Measurements from ENCODE around the gene KRTAP10-5. TPM values are rescaled to one million over a fixed set of nuclear protein-coding genes. Genes with fewer than 3 reads are reported as not detected.

Gene KRTAP10-5
- total RNA-seq, 1 experiment from 2014 or later = not detected

DNA sequence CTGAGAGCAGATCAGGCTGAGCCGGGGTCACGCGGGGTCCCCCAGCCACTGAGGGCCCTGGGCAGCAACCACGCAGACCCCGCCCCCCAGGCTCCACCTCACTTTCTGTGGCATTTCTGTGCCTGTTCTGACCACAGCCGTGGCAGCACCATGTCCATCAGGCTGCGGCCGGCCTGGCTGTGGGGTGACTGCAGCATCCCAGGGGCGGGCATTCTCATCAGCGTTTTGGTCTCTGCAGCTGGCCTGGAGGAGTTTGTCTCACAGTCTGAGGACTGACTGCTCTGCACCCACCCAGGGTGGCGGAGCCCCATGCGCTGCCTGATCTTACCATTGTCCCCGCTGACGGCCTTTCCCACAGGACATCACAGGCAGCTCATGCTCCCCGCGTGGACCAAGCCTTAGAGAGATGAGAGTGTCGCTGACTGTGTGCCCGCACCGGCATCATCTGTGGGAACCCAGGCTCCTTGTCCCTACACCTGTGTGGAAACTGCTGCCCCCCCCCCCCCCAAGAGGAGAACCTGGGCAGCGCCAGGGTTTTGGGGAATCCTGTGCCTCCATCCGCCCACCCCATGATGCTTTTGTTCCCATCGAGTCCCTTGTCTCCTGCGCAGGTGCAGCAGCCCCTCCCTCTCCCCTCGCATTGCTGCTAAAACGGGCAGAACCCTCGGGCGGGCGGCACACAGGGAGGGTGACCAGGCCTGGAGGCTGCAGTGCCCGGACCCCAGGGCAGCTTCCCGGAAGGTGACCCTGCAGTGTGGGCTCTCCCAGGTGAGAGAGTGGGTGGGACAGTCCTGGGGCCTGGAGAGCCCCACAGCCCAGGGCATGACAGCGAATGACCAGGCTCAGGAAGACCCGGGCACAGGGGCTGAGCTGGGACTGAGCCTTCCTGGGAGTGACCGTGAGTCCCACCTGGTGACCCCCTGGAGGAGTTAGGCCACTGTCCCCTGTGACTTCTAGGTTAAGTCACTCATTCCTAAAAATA is 42.2 kb downstream of the KRTAP10-5 start:
- no peaks in the 10 kb centered on the region for H3K36me3 ChIP-seq (ENCODE audit: control insufficient read depth, insufficient read depth, low read length)
- ChIA-PET CTCF (no interaction called here), POLR2A (no interaction called here)
- Mint-ChIP-seq H3K9me3 (ENCODE audit: unreplicated experiment) (no peaks in the 10 kb centered on the region), H3K27ac (ENCODE audit: unreplicated experiment) (no peak overlapping the region), H3K27me3 (ENCODE audit: insufficient read depth, unreplicated experiment) (peaks cover 9% of the 10 kb centered on the region), H3K4me3 (ENCODE audit: unreplicated experiment) (no peak overlapping the region), H3K4me1 (ENCODE audit: low read depth, unreplicated experiment) (no peaks in the 10 kb centered on the region), H3K36me3 (ENCODE audit: insufficient read depth, unreplicated experiment) (no peaks in the 10 kb centered on the region)
- H3K9me3 ChIP-seq = no peaks in the 10 kb centered on the region
- H3K4me1 ChIP-seq = no peaks in the 10 kb centered on the region
- H3K4me3 ChIP-seq (ENCODE audit: low read depth, low read length) = no peak overlapping the region
- BruUV-seq (replicated peaks) = no TSS peak
- TF ChIP-seq, protein P1, sequence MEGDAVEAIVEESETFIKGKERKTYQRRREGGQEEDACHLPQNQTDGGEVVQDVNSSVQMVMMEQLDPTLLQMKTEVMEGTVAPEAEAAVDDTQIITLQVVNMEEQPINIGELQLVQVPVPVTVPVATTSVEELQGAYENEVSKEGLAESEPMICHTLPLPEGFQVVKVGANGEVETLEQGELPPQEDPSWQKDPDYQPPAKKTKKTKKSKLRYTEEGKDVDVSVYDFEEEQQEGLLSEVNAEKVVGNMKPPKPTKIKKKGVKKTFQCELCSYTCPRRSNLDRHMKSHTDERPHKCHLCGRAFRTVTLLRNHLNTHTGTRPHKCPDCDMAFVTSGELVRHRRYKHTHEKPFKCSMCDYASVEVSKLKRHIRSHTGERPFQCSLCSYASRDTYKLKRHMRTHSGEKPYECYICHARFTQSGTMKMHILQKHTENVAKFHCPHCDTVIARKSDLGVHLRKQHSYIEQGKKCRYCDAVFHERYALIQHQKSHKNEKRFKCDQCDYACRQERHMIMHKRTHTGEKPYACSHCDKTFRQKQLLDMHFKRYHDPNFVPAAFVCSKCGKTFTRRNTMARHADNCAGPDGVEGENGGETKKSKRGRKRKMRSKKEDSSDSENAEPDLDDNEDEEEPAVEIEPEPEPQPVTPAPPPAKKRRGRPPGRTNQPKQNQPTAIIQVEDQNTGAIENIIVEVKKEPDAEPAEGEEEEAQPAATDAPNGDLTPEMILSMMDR (IDR thresholded peaks at IDR 0.05; ENCODE audit: insufficient read depth in 1 of 2, low read depth in 1 of 2, low read length in 1 of 2, severe bottlenecking in 1 of 2, unreplicated experiment in 1 of 2) = no peak
- no peak for DNase-seq
- intact Hi-C loops (cut with micrococcal nuclease; ENCODE audit: unreplicated experiment) = no loop called here
- no peaks in the 10 kb centered on the region for H3K27me3 ChIP-seq (replicated peaks; ENCODE audit: control insufficient read depth, insufficient read depth, low read length)

DNA sequence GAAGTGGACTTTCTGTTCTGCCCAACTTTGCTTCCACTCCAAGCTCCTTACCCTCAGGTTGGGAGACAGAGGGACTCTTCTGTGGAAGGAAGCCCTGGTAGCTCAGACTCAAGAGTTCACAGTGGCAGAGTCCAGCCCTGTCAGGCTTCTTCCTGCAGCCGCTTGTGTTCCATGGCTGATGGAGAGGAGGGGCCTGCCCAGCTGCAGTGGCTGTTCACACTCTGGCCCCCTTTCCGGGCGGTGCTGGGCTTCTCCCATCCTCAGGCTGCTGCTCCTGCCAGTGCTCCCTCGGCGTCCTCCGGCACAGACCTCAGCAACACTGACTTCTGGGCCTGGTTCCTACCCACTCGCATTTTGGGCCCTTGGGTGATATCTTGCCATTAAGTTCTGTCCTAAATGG is 44.4 kb downstream of the KRTAP10-5 start:
- Mint-ChIP-seq H3K9me3 (ENCODE audit: unreplicated experiment) (no peaks in the 10 kb centered on the region), H3K4me1 (ENCODE audit: low read depth, unreplicated experiment) (no peaks in the 10 kb centered on the region), H3K27ac (ENCODE audit: unreplicated experiment) (no peak overlapping the region), H3K27me3 (ENCODE audit: insufficient read depth, unreplicated experiment) (peaks cover 12% of the 10 kb centered on the region), H3K4me3 (ENCODE audit: unreplicated experiment) (no peak overlapping the region), H3K36me3 (ENCODE audit: insufficient read depth, unreplicated experiment) (no peaks in the 10 kb centered on the region)
- POLR2A ChIA-PET = interaction anchor here (0.7 kb wide), 1 partner anchor 115 kb away, joined by 6 read pairs; no protein-coding TSS in a partner anchor
- DNase-seq = no peak
- no peaks in the 10 kb centered on the region for H3K36me3 ChIP-seq (ENCODE audit: control insufficient read depth, insufficient read depth, low read length)
- TF ChIP-seq, protein P1 (IDR thresholded peaks at IDR 0.05; ENCODE audit: insufficient read depth in 1 of 2, low read depth in 1 of 2, low read length in 1 of 2, severe bottlenecking in 1 of 2, unreplicated experiment in 1 of 2) = no peak
- intact Hi-C loops (cut with micrococcal nuclease; ENCODE audit: unreplicated experiment) = no loop called here
- H3K27me3 ChIP-seq (replicated peaks; ENCODE audit: control insufficient read depth, insufficient read depth, low read length) = no peaks in the 10 kb centered on the region
- no peak overlapping the region for H3K4me3 ChIP-seq (ENCODE audit: low read depth, low read length)
- CTCF ChIA-PET = no interaction called here
- no TSS peak for BruUV-seq (replicated peaks)
- no peaks in the 10 kb centered on the region for H3K9me3 ChIP-seq
- no peaks in the 10 kb centered on the region for H3K4me1 ChIP-seq

- BruUV-seq (replicated peaks) = no TSS peak
- H3K36me3 Mint-ChIP-seq (ENCODE audit: insufficient read depth, unreplicated experiment) = no peaks in the 10 kb centered on the region
- Histone ChIP-seq H3K36me3 (ENCODE audit: control insufficient read depth, insufficient read depth, low read length) (no peaks in the 10 kb centered on the region), H3K27me3 (replicated peaks; ENCODE audit: control insufficient read depth, insufficient read depth, low read length) (no peaks in the 10 kb centered on the region), H3K4me1 (no peaks in the 10 kb centered on the region), H3K4me3 (ENCODE audit: low read depth, low read length) (no peak overlapping the region), H3K9me3 (no peaks in the 10 kb centered on the region)
- H3K9me3 Mint-ChIP-seq (ENCODE audit: unreplicated experiment) = no peaks in the 10 kb centered on the region
- TF ChIP-seq, protein P1 (IDR thresholded peaks at IDR 0.05; ENCODE audit: insufficient read depth in 1 of 2, low read depth in 1 of 2, low read length in 1 of 2, severe bottlenecking in 1 of 2, unreplicated experiment in 1 of 2) = no peak
- H3K4me3 Mint-ChIP-seq (ENCODE audit: unreplicated experiment) = no peak overlapping the region
- CTCF ChIA-PET = no interaction called here
- DNase-seq = no peak
- peaks cover 15% of the 10 kb centered on the region for H3K27me3 Mint-ChIP-seq (ENCODE audit: insufficient read depth, unreplicated experiment)
- POLR2A ChIA-PET = no interaction called here
- H3K4me1 Mint-ChIP-seq (ENCODE audit: low read depth, unreplicated experiment) = no peaks in the 10 kb centered on the region
- no peak overlapping the region for H3K27ac Mint-ChIP-seq (ENCODE audit: unreplicated experiment)
- intact Hi-C loops (cut with micrococcal nuclease; ENCODE audit: unreplicated experiment) = no loop called here
These were observed 45.7 kb downstream of the KRTAP10-5 start for GRCh38 chr21:44534688-44535087.

All from Caco-2 (cell line).